ENCODE results near the gene GASK1A. TPM values are rescaled to one million over a fixed set of nuclear protein-coding genes. Genes with fewer than 3 reads are reported as not detected.

Gene GASK1A
- total RNA-seq, 1 experiment from 2014 or later = 1.4 TPM

DNA sequence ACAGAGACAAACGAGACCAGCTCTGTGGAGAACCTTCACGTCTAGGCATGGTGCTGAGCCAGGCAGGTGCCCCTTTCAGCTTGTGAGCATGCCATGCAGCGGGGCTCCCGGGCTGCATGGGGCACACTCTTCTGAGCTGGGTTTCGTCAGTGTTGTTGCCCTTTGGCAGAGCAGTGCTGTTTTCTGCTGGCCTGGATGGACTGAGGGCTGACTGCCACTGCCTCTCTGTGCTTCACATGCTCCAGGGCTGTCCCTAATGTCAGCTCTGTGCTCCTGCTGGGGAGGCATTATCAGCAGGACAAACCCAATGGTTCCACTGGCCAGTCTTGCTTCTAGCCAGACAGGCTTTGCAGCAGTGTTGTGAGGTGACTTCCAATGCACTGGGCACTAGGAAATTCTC is 9.5 kb downstream of the GASK1A start:
- Histone ChIP-seq H3K4me1 (ENCODE audit: insufficient read depth, low read length, poor library complexity, severe bottlenecking) (no peaks in the 10 kb centered on the region), H3K4me3 (ENCODE audit: low read depth, low read length, poor library complexity, severe bottlenecking) (no peak overlapping the region), H3K9me3 (ENCODE audit: low read depth, low read length, poor library complexity, severe bottlenecking) (no peaks in the 10 kb centered on the region), H3K27me3 (replicated peaks; ENCODE audit: insufficient read depth, low read depth, low read length, poor library complexity) (no peaks in the 10 kb centered on the region), H3K36me3 (ENCODE audit: insufficient read depth, low read length, poor library complexity, severe bottlenecking) (no peaks in the 10 kb centered on the region), H3K27ac (ENCODE audit: low read depth, low read length, poor library complexity, severe bottlenecking) (no peak overlapping the region)
- TF ChIP-seq, protein P1, sequence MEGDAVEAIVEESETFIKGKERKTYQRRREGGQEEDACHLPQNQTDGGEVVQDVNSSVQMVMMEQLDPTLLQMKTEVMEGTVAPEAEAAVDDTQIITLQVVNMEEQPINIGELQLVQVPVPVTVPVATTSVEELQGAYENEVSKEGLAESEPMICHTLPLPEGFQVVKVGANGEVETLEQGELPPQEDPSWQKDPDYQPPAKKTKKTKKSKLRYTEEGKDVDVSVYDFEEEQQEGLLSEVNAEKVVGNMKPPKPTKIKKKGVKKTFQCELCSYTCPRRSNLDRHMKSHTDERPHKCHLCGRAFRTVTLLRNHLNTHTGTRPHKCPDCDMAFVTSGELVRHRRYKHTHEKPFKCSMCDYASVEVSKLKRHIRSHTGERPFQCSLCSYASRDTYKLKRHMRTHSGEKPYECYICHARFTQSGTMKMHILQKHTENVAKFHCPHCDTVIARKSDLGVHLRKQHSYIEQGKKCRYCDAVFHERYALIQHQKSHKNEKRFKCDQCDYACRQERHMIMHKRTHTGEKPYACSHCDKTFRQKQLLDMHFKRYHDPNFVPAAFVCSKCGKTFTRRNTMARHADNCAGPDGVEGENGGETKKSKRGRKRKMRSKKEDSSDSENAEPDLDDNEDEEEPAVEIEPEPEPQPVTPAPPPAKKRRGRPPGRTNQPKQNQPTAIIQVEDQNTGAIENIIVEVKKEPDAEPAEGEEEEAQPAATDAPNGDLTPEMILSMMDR (conservative IDR thresholded peaks at IDR 0.05; ENCODE audit: low read depth, low read length) = no peak
- no peak for TF ChIP-seq EZH2 (IDR thresholded peaks at IDR 0.05; ENCODE audit: borderline replicate concordance, low read depth, low read length, poor library complexity, severe bottlenecking)
- CTCF ChIA-PET = no interaction called here
- DNase-seq (ENCODE audit: low spot score) = no peak
- no TSS peak for BruUV-seq (replicated peaks)
- POLR2A ChIA-PET (ENCODE audit: low non-redundant PET) = no interaction called here
- intact Hi-C loops (cut with micrococcal nuclease; ENCODE audit: unreplicated experiment) = no loop called here

DNA sequence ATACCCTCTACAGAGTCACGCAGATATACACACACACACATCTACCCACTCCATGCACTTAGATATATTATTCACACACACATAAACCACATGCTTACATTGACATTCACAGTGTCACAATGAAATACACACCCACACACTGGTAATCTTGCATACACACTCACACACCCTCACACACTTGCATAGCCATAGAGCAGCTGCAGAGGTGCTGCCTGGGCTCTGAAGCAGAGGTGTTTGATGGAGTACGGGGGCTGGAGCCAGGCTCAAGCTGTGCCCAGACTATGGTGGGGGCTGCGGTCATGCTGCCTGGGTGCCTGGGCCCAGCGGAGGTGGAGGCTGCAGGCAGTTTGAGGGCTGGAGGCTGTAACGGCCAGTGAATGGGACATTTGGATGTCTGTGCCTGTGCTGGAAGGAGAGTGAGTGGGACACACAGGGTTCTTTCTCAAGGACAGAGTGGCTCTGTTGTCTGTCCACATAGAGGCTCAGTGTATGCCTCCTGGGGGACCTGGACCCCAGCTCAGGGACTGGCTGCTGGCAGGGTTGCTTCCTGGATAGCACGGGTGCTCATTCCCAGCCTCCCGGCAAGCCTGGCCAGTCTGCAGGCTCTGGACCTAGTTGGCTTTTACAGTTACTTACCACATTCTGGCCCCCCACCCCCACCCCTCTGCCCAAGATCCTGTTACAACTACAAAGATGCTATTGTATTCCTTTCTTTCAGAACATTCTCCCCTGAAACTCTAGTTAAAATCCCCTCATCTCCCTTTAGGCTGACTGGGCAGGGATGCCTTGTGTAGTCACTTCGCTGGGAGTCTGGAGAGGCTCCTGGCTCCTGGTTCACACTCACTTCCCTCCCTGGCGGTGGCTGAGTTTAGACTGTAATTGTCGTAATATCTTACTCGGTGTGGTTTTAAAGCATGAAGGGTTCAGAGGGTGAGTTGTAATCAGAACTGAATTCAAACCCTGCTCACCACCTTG is 12.5 kb downstream of the GASK1A start:
- TF ChIP-seq EZH2 (IDR thresholded peaks at IDR 0.05; ENCODE audit: borderline replicate concordance, low read depth, low read length, poor library complexity, severe bottlenecking) = no peak
- TF ChIP-seq, protein P1 (conservative IDR thresholded peaks at IDR 0.05; ENCODE audit: low read depth, low read length) = no peak
- no TSS peak for BruUV-seq (replicated peaks)
- intact Hi-C loops (cut with micrococcal nuclease; ENCODE audit: unreplicated experiment) = no loop called here
- H3K27ac ChIP-seq (ENCODE audit: low read depth, low read length, poor library complexity, severe bottlenecking) = no peak overlapping the region
- no peaks in the 10 kb centered on the region for H3K27me3 ChIP-seq (replicated peaks; ENCODE audit: insufficient read depth, low read depth, low read length, poor library complexity)
- H3K36me3 ChIP-seq (ENCODE audit: insufficient read depth, low read length, poor library complexity, severe bottlenecking) = no peaks in the 10 kb centered on the region
- CTCF ChIA-PET = no interaction called here
- H3K4me1 ChIP-seq (ENCODE audit: insufficient read depth, low read length, poor library complexity, severe bottlenecking) = no peaks in the 10 kb centered on the region
- POLR2A ChIA-PET (ENCODE audit: low non-redundant PET) = no interaction called here
- no peaks in the 10 kb centered on the region for H3K9me3 ChIP-seq (ENCODE audit: low read depth, low read length, poor library complexity, severe bottlenecking)
- DNase-seq (ENCODE audit: low spot score) = no peak
- no peak overlapping the region for H3K4me3 ChIP-seq (ENCODE audit: low read depth, low read length, poor library complexity, severe bottlenecking)

DNA sequence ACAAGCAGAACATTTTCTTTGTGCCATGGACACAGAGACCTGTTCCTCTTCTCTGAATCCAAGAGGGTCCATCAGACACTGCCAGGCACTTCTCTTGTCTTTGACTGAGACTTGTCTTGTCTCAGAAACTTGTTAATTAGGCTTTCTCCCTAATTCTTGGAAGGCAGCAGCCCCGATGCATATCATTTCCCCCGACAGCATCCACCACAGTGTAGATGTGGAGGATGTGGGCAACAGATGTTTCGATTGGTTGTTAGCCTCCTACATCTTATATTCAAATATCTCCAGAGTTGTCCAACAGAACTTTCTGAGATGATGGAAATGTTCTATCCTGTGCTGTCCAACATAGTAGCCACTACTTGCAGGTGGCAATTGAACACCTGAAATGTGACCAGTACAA is 15.5 kb downstream of the GASK1A start:
- no peak for TF ChIP-seq EZH2 (IDR thresholded peaks at IDR 0.05; ENCODE audit: borderline replicate concordance, low read depth, low read length, poor library complexity, severe bottlenecking)
- TF ChIP-seq, protein P1 (conservative IDR thresholded peaks at IDR 0.05; ENCODE audit: low read depth, low read length) = no peak
- no peaks in the 10 kb centered on the region for H3K36me3 ChIP-seq (ENCODE audit: insufficient read depth, low read length, poor library complexity, severe bottlenecking)
- H3K4me1 ChIP-seq (ENCODE audit: insufficient read depth, low read length, poor library complexity, severe bottlenecking) = no peaks in the 10 kb centered on the region
- ChIA-PET CTCF (no interaction called here), POLR2A (ENCODE audit: low non-redundant PET) (no interaction called here)
- no peak overlapping the region for H3K27ac ChIP-seq (ENCODE audit: low read depth, low read length, poor library complexity, severe bottlenecking)
- BruUV-seq (replicated peaks) = no TSS peak
- H3K9me3 ChIP-seq (ENCODE audit: low read depth, low read length, poor library complexity, severe bottlenecking) = no peaks in the 10 kb centered on the region
- intact Hi-C loops (cut with micrococcal nuclease; ENCODE audit: unreplicated experiment) = no loop called here
- H3K27me3 ChIP-seq (replicated peaks; ENCODE audit: insufficient read depth, low read depth, low read length, poor library complexity) = no peaks in the 10 kb centered on the region
- DNase-seq (ENCODE audit: low spot score) = no peak
- H3K4me3 ChIP-seq (ENCODE audit: low read depth, low read length, poor library complexity, severe bottlenecking) = no peak overlapping the region

Measured in A673 (cell line).